HepG2 (cell line): ENCODE results near the gene ZFYVE27. TPM values are rescaled to one million over a fixed set of nuclear protein-coding genes. Genes with fewer than 3 reads are reported as not detected.

Experiments used
- ASH2L ChIP-seq: fragments of 300-600, 200-600 bp; sonication (generic); IDR thresholded peaks from 2 replicates; pipeline ENCODE4 v1.7.0; 2017; ENCODE audit warnings: low read depth, mild to moderate bottlenecking, moderate library complexity, mixed read lengths, low read length; ENCODE audit not compliant: insufficient read length
- FOXA3 ChIP-seq: IDR thresholded peaks from 2 replicates; pipeline ENCODE4 v1.6.1; 2016; ENCODE audit warnings: missing genetic modification reagents, missing compliant biosample characterization
- GTF2F1 ChIP-seq: fragments of 150-350 bp; IDR thresholded peaks from 2 replicates; pipeline ENCODE4 v1.6.1; 2014; ENCODE audit warnings: low read length
- KLF9 ChIP-seq: IDR thresholded peaks from 2 replicates; pipeline ENCODE4 v1.6.1; 2016; ENCODE audit warnings: low read depth
- MYC ChIP-seq: sonication (generic); formaldehyde crosslinking; IDR thresholded peaks from 2 replicates; pipeline ENCODE4 v1.9.0; 2021; ENCODE audit warnings: missing genetic modification reagents, borderline replicate concordance
- MZF1 ChIP-seq: sonication (generic); formaldehyde crosslinking; IDR thresholded peaks from 2 replicates; pipeline ENCODE4 v1.8.1; 2023; ENCODE audit warnings: mild to moderate bottlenecking, missing genetic modification reagents, borderline replicate concordance
- NR2F2 ChIP-seq: IDR thresholded peaks from 2 replicates; pipeline ENCODE4 v1.6.1; 2012; ENCODE audit warnings: low read depth, inconsistent platforms, borderline replicate concordance
- SSRP1 ChIP-seq: IDR thresholded peaks from 2 replicates; pipeline ENCODE4 v1.6.1; 2016; ENCODE audit warnings: control low read depth
- ZSCAN29 ChIP-seq: sonication (generic); formaldehyde crosslinking; conservative IDR thresholded peaks from 2 replicates; pipeline ENCODE4 v1.4.0; 2020; ENCODE audit warnings: mild to moderate bottlenecking, missing genetic modification reagents
- polyA plus RNA-seq, 8 experiments: library from polyadenylated mRNA; depleted of rRNA in 3 of 8; stranded (reverse) in 7 of 8; unstranded in 1 of 8; fragments of >200 nt; fragmentation: Illumina TruSeq in 4 of 8; extraction: Trizol in 4 of 8; gene quantifications; 2 replicates each; pipeline versions ENCODE4 v1.2.1 to v1.2.3, GENCODE V29; 2011 to 2016; ENCODE audit warnings: low read depth in 4 of 8, missing spikeins in 1 of 8, mixed read lengths in 1 of 8; ENCODE audit not compliant: insufficient read depth in 1 of 8
- total RNA-seq, 5 experiments: library from RNA; depleted of rRNA; stranded (reverse); fragments of >200 nt; fragmentation: Illumina TruSeq; extraction: Trizol; gene quantifications; 2 replicates each; pipeline ENCODE4 v1.2.3, GENCODE V29; 2016; ENCODE audit warnings: low read depth in 1 of 5
- TF ChIP-seq, protein P1 (sequence below): sonication (generic); formaldehyde crosslinking; IDR thresholded peaks from 2 replicates; pipeline ENCODE4 v1.9.0; 2021; ENCODE audit warnings: missing genetic modification reagents, borderline replicate concordance
- TF ChIP-seq, protein P2 (sequence below): sonication (generic); formaldehyde crosslinking; IDR thresholded peaks from 2 replicates; pipeline ENCODE4 v1.8.0; 2023; ENCODE audit warnings: mild to moderate bottlenecking, missing genetic modification reagents
- TF ChIP-seq, protein P3 (sequence below): sonication (generic); formaldehyde crosslinking; IDR thresholded peaks from 2 replicates; pipeline ENCODE4 v1.5.1; 2020; ENCODE audit warnings: mild to moderate bottlenecking, missing genetic modification reagents, borderline replicate concordance
- TF ChIP-seq, protein P4 (sequence below): IDR thresholded peaks from 2 replicates; pipeline ENCODE4 v1.6.1; 2016; ENCODE audit warnings: mild to moderate bottlenecking, missing biosample characterization, missing genetic modification reagents
- TF ChIP-seq, protein P5 (sequence below): sonication (generic); formaldehyde crosslinking; IDR thresholded peaks from 2 replicates; pipeline ENCODE4 v1.5.1; 2020; ENCODE audit warnings: missing genetic modification reagents, mild to moderate bottlenecking, borderline replicate concordance
- TF ChIP-seq, protein P6 (sequence below): sonication (generic); formaldehyde crosslinking; IDR thresholded peaks from 2 replicates; pipeline ENCODE4 v1.8.0; 2022; ENCODE audit warnings: missing genetic modification reagents, low read depth, mild to moderate bottlenecking, borderline replicate concordance
- TF ChIP-seq, protein P7 (sequence below): sonication (generic); formaldehyde crosslinking; IDR thresholded peaks from 2 replicates; pipeline ENCODE4 v1.5.0; 2020; ENCODE audit warnings: missing genetic modification reagents

ZFYVE27 gene
- total and polyA plus RNA-seq, 2 of the 13 experiments (the other 11 are each of a cell fraction or from before 2014, with no cell fraction given), result 19.7 to 20.5 TPM

DNA sequence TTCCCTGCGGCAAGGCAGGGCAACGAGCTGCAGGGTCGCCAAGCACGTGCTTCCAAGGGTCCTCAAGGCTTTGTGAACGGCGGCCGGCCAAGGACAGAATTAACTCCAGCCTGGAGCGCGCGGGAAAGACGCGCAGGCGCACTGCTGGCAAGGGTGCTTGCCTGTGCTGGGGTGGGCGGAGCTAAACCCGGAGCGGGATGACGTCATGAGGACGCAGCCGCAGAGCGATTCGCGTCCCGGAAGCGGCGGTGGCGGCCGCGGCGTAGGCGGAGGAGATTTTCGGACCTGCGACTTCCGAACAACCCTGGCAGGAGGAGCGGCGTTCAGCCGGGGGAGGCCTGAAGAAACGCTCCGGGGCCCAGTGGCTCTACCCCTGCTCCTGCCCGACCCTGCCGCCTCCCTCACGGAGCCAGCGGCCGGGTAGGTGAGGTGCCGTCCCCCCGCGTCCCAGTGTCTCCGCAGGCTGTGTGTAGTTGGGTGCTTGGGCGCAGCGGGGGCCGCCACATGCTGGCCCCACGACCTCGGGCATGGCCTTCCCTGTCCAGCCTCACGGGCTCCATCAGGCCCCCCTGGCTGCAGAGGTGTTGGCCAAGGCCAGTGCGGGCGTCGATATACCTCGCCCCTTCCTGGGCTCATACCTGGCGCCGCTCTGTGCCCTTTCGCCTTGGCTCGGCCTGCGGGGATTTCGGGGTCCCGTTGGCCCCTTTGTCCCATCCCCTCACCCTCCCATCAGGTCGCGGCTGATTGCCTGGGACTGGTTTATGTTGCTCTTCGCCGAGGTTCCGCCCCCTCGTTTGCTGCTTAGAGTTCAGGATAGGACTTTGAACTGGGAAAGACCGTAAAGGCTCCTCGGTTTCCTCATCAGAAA lies at the start of gene ZFYVE27 (continued):
- TF ChIP-seq, protein P1, sequence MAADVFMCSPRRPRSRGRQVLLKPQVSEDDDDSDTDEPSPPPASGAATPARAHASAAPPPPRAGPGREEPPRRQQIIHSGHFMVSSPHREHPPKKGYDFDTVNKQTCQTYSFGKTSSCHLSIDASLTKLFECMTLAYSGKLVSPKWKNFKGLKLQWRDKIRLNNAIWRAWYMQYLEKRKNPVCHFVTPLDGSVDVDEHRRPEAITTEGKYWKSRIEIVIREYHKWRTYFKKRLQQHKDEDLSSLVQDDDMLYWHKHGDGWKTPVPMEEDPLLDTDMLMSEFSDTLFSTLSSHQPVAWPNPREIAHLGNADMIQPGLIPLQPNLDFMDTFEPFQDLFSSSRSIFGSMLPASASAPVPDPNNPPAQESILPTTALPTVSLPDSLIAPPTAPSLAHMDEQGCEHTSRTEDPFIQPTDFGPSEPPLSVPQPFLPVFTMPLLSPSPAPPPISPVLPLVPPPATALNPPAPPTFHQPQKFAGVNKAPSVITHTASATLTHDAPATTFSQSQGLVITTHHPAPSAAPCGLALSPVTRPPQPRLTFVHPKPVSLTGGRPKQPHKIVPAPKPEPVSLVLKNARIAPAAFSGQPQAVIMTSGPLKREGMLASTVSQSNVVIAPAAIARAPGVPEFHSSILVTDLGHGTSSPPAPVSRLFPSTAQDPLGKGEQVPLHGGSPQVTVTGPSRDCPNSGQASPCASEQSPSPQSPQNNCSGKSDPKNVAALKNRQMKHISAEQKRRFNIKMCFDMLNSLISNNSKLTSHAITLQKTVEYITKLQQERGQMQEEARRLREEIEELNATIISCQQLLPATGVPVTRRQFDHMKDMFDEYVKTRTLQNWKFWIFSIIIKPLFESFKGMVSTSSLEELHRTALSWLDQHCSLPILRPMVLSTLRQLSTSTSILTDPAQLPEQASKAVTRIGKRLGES, result peak; percentile 66; the same call in 1 of the 2 replicates
- TF ChIP-seq NR2F2 (0 out of 2 replicates have a peak, but pooled peaks have one; percentile 10), KLF9 (CRISPR knock-in tag) (0 out of 2 replicates have a peak, but pooled peaks have one; percentile 91), GTF2F1 (no peak), FOXA3 (CRISPR knock-in tag) (peak; percentile 62), MYC (CRISPR knock-in tag) (peak; percentile 97), MZF1 (0 out of 2 replicates have a peak, but pooled peaks have one; percentile 66), ASH2L (peak; percentile 80), ZSCAN29 (CRISPR knock-in tag) (peak; percentile 83), SSRP1 (CRISPR knock-in tag) (no peak)
- TF ChIP-seq, protein P2, sequence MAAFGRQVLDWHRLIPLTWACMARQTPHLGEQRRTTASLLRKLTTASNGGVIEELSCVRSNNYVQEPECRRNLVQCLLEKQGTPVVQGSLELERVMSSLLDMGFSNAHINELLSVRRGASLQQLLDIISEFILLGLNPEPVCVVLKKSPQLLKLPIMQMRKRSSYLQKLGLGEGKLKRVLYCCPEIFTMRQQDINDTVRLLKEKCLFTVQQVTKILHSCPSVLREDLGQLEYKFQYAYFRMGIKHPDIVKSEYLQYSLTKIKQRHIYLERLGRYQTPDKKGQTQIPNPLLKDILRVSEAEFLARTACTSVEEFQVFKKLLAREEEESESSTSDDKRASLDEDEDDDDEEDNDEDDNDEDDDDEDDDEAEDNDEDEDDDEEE (CRISPR knock-in tag), result peak; percentile 100
- TF ChIP-seq, protein P3, sequence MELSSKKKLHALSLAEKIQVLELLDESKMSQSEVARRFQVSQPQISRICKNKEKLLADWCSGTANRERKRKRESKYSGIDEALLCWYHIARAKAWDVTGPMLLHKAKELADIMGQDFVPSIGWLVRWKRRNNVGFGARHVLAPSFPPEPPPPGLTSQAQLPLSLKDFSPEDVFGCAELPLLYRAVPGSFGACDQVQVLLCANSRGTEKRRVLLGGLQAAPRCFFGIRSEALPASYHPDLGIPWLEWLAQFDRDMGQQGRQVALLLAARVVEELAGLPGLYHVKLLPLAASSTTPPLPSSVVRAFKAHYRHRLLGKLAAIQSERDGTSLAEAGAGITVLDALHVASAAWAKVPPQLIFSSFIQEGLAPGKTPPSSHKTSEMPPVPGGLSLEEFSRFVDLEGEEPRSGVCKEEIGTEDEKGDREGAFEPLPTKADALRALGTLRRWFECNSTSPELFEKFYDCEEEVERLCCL (CRISPR knock-in tag), result peak; percentile 79; the same call in 1 of the 2 replicates
- TF ChIP-seq, protein P4, sequence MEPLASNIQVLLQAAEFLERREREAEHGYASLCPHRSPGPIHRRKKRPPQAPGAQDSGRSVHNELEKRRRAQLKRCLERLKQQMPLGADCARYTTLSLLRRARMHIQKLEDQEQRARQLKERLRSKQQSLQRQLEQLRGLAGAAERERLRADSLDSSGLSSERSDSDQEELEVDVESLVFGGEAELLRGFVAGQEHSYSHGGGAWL, result peak; percentile 99
- TF ChIP-seq, protein P5, sequence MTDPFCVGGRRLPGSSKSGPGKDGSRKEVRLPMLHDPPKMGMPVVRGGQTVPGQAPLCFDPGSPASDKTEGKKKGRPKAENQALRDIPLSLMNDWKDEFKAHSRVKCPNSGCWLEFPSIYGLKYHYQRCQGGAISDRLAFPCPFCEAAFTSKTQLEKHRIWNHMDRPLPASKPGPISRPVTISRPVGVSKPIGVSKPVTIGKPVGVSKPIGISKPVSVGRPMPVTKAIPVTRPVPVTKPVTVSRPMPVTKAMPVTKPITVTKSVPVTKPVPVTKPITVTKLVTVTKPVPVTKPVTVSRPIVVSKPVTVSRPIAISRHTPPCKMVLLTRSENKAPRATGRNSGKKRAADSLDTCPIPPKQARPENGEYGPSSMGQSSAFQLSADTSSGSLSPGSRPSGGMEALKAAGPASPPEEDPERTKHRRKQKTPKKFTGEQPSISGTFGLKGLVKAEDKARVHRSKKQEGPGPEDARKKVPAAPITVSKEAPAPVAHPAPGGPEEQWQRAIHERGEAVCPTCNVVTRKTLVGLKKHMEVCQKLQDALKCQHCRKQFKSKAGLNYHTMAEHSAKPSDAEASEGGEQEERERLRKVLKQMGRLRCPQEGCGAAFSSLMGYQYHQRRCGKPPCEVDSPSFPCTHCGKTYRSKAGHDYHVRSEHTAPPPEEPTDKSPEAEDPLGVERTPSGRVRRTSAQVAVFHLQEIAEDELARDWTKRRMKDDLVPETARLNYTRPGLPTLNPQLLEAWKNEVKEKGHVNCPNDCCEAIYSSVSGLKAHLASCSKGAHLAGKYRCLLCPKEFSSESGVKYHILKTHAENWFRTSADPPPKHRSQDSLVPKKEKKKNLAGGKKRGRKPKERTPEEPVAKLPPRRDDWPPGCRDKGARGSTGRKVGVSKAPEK (CRISPR knock-in tag), result no peak
- TF ChIP-seq, protein P6, sequence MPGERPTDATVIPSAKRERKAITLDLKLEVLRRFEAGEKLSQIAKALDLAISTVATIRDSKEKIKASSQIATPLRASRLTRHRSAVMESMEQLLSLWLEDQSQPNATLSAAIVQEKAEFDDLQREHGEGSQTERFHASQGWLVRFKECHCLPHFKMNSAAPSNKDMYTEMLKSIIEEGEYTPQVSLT, result peak; percentile 99; the same call in 1 of the 2 replicates
- TF ChIP-seq, protein P7, sequence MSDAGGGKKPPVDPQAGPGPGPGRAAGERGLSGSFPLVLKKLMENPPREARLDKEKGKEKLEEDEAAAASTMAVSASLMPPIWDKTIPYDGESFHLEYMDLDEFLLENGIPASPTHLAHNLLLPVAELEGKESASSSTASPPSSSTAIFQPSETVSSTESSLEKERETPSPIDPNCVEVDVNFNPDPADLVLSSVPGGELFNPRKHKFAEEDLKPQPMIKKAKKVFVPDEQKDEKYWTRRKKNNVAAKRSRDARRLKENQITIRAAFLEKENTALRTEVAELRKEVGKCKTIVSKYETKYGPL, result peak; percentile 72; the same call in 1 of the 2 replicates
